AG10803 (cell line): Measurements from ENCODE around the gene MYO5A.

Experiments
- DNase-seq: peaks from one replicate; pipeline ENCODE4 v3.0.0; 2010; ENCODE audit warnings: low read depth
- H3K4me3 ChIP-seq: 2 replicates; pipeline ENCODE4 v1.5.1; 2011; ENCODE audit warnings: mild to moderate bottlenecking, low read length, control low read depth
- CTCF ChIP-seq: conservative IDR thresholded peaks from 2 replicates; pipeline ENCODE4 v1.5.1; 2011; ENCODE audit warnings: mild to moderate bottlenecking, low read length, control low read depth, inconsistent platforms

MYO5A gene

GRCh38 chr15:52277575-52277974 is 251.1 kb downstream of the MYO5A start:
- TF ChIP-seq CTCF = no peak
- H3K4me3 ChIP-seq = no peak overlapping the region
- DNase-seq = no peak

GRCh38 chr15:52276256-52276770 is 252.4 kb downstream of the MYO5A start:
- H3K4me3 ChIP-seq = no peak overlapping the region
- no peak for DNase-seq
- no peak for TF ChIP-seq CTCF

- no peak for TF ChIP-seq CTCF
- H3K4me3 ChIP-seq = no peak overlapping the region
- no peak for DNase-seq
Measured at GRCh38 chr15:52263563-52264282, 265.0 kb downstream of the MYO5A start.

GRCh38 chr15:52262364-52262763 is 266.3 kb downstream of the MYO5A start:
- TF ChIP-seq CTCF = no peak

GRCh38 chr15:52261498-52262242 is 267.0 kb downstream of the MYO5A start:
- peak; percentile 64 for DNase-seq
- peak; percentile 6; the same call in 1 of the 2 replicates for TF ChIP-seq CTCF
- no peak overlapping the region for H3K4me3 ChIP-seq

More at GRCh38 chr15:52262364-52262763, 266.3 kb downstream of the MYO5A start:
- DNase-seq = no peak
- H3K4me3 ChIP-seq = no peak overlapping the region

- DNase-seq = no peak
- no peak for TF ChIP-seq CTCF
- H3K4me3 ChIP-seq = no peak overlapping the region
Measured at GRCh38 chr15:52261026-52261425, 267.7 kb downstream of the MYO5A start.
